Gastrocnemius medialis (tissue), 4 donors: ENCODE results near the gene SLC6A17. TPM values are rescaled to one million over a fixed set of nuclear protein-coding genes. Genes with fewer than 3 reads are reported as not detected.

ENCODE experiments used
- ATAC-seq, 2 donors: fragments of 150-250 bp; one replicate each; pipeline ENCODE4 v1.9.1; 2016
- DNase-seq, 2 donors: peaks; one replicate each; pipeline ENCODE4 v3.0.0-alpha.2; 2019
- H3K27ac ChIP-seq, 4 donors: fragments of 200-600 bp; sonication (generic); 1 replicate in 1 of 4; 2 replicates in 3 of 4; pipeline ENCODE4 v1.5.1; 2016 to 2018; ENCODE audit warnings: mild to moderate bottlenecking in 2 of 4, moderate library complexity in 1 of 4
- H3K27me3 ChIP-seq, 3 donors: fragments of 200-600 bp; sonication (generic) in 2 of 3; 1 replicate in 1 of 3; 2 replicates in 2 of 3; pipeline versions ENCODE4 v1.5.1 to v1.6.0; 2016 to 2019; ENCODE audit warnings: mild to moderate bottlenecking in 1 of 3, moderate library complexity in 1 of 3
- H3K36me3 ChIP-seq, 2 donors: fragments of 200-600 bp; sonication (generic) in 1 of 2; one replicate each; pipeline ENCODE4 v1.5.1; 2017 to 2018
- H3K4me1 ChIP-seq, 2 donors: fragments of 200-600 bp; sonication (generic) in 1 of 2; one replicate each; pipeline ENCODE4 v1.5.1; 2016 to 2017; ENCODE audit warnings: mild to moderate bottlenecking in 2 of 2
- H3K4me3 ChIP-seq, 4 donors: fragments of 200-600 bp; sonication (generic) in 3 of 4; 1 replicate in 1 of 4; 2 replicates in 3 of 4; pipeline ENCODE4 v1.5.1; 2016 to 2019; ENCODE audit warnings: mild to moderate bottlenecking in 2 of 4
- H3K9me3 ChIP-seq, 3 donors: fragments of 200-600 bp; sonication (generic) in 2 of 3; 1 replicate in 1 of 3; 2 replicates in 2 of 3; pipeline ENCODE4 v1.5.1; 2016 to 2019
- POLR2A ChIP-seq, 2 donors: fragments of 450-650 bp; IDR thresholded peaks; one replicate each; pipeline ENCODE4 v1.6.1; 2017; ENCODE audit warnings: antibody characterized with exemption in 2 of 2, mild to moderate bottlenecking in 2 of 2, moderate library complexity in 2 of 2
- in situ Hi-C, 4 donors: fragments of 200-750 bp; cut with MboI; loops; one replicate each; pipeline versions ENCODE4 v1.15.0 to v1.8.0; 2017; ENCODE audit warnings: low sequenced_read_pairs in 4 of 4
- intact Hi-C: fragments of 100-400 bp; cut with DNase I; formaldehyde crosslinking; loops from one replicate; pipeline ENCODE4 v1.15.1; 2023; ENCODE audit warnings: low total_unique reads
- total RNA-seq, 4 donors: library from RNA; depleted of rRNA; stranded (reverse); fragments of >200 nt; gene quantifications; one replicate each; pipeline versions ENCODE4 v1.1.0 to v1.2.3, GENCODE V29; 2016
- TF ChIP-seq, protein P1 (sequence below), 5 experiments: fragments of 450-650 bp in 3 of 5; fragments of 200-600 bp in 2 of 5; sonication (generic) in 2 of 5; IDR thresholded peaks in 4 of 5; conservative IDR thresholded peaks in 1 of 5; 1 replicate in 4 of 5; 2 replicates in 1 of 5; pipeline ENCODE4 v1.5.1; 2016 to 2019; ENCODE audit warnings: antibody characterized with exemption in 5 of 5, mild to moderate bottlenecking in 3 of 5, moderate library complexity in 3 of 5

SLC6A17 gene
- total RNA-seq, 4 donors from 2014 or later = 0.02 to 0.03 TPM; not detected in 2

DNA sequence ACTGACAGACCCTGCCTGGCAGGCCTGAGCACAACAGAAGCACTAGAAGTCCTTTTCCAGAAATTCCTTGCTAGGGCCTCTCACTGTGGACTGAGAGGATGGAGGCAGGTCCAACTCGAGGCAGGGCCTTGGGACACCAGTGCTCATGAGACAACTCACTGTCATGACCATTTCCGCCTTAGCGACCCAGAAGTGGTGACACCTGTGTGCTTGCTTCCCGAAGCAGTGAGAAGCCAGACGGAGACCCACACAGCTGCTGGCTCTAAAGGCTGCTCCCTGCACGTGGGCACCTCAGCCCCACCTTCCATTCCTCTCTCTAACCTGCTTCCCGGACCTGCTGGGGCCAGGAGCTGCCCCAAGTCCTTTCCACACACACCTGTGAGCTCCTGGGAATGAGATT, 92.9 kb downstream of the SLC6A17 start:
- ATAC-seq (no peak), DNase-seq (no peak)
- intact Hi-C loops = no loop called here

DNA sequence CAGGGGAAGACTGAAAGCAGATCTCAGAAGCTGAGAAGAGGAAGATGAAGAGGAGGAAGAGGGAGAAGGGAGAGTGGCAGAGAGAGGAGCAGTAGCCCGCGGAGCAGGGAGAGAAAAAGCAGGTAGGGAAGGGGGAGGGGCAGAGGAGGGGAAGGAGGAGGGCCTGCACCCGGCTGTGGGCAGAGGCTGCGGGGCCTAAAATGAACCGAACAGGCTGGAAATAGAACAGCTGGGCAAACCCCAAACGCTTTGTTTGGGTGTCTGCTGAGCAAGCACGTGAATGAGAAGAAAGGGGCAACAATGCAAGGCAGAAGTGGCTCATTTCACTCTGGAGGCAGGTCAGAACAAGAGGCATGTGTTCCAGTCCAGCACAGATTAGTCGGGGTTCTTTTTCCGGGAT, 93.3 kb downstream of the SLC6A17 start:
- ATAC-seq (no peak), DNase-seq (no peak)
- Histone ChIP-seq H3K27me3 (peaks cover 0 to 5% (median 0%) of the 10 kb centered on the region in 3 donors), H3K4me3 (no peak overlapping the region), H3K9me3 (no peaks in the 10 kb centered on the region), H3K27ac (no peak overlapping the region), H3K4me1 (peaks cover 0 to 4% of the 10 kb centered on the region in 2 donors), H3K36me3 (no peaks in the 10 kb centered on the region)
- intact Hi-C loops = no loop called here
- in situ Hi-C loops = no loop called here
- no peak for TF ChIP-seq POLR2A (IDR thresholded peaks at IDR 0.05)
- TF ChIP-seq, protein P1, sequence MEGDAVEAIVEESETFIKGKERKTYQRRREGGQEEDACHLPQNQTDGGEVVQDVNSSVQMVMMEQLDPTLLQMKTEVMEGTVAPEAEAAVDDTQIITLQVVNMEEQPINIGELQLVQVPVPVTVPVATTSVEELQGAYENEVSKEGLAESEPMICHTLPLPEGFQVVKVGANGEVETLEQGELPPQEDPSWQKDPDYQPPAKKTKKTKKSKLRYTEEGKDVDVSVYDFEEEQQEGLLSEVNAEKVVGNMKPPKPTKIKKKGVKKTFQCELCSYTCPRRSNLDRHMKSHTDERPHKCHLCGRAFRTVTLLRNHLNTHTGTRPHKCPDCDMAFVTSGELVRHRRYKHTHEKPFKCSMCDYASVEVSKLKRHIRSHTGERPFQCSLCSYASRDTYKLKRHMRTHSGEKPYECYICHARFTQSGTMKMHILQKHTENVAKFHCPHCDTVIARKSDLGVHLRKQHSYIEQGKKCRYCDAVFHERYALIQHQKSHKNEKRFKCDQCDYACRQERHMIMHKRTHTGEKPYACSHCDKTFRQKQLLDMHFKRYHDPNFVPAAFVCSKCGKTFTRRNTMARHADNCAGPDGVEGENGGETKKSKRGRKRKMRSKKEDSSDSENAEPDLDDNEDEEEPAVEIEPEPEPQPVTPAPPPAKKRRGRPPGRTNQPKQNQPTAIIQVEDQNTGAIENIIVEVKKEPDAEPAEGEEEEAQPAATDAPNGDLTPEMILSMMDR (IDR thresholded peaks at IDR 0.05 in 4 of 5, conservative IDR thresholded peaks at IDR 0.05 in 1 of 5) = no peak

More for the DNA sequence above, 92.9 kb downstream of the SLC6A17 start:
- Histone ChIP-seq H3K27me3 (peaks cover 0 to 5% (median 0%) of the 10 kb centered on the region in 3 donors), H3K4me1 (peaks cover 0 to 4% of the 10 kb centered on the region in 2 donors), H3K36me3 (no peaks in the 10 kb centered on the region), H3K27ac (no peak overlapping the region), H3K4me3 (no peak overlapping the region), H3K9me3 (no peaks in the 10 kb centered on the region)
- in situ Hi-C loops = no loop called here
- TF ChIP-seq, protein P1 (IDR thresholded peaks at IDR 0.05 in 4 of 5, conservative IDR thresholded peaks at IDR 0.05 in 1 of 5) = no peak
- TF ChIP-seq POLR2A (IDR thresholded peaks at IDR 0.05) = no peak

DNA sequence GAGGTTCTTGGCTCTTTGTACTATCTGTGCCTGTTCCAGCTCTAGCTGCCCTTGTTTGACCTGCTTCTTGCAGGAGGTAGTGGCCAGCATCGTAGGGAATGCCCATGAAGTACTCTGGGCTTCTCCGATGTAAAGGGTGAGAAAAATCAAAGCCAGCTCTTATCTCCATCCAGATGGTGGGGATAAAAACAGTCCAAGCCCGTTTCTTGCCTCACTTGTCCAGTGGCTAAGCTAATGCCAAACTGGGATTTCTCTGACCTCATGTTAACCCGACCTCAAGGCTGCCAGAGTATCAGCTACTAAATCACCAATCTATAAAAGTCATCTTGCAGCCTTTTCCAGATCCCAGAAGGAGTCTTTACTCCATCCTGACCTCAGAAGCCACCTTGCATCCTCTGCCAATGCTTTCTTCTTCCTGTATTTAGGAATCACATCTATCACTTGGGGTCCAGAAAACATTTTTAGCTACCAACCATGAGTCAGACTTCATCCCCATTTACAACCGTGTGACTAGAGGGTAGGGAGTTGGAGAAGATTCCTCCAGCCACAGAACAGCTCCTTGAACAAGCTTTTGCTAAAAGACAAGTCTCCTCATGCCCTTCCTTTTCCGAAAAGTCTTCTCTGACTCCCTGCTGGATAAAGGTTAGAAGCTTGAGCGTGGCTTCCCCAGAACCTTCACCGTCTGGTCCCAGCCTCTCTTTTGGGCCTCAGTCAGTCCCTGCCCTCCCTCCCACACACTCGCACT, 95.8 kb downstream of the SLC6A17 start:
- Histone ChIP-seq H3K4me3 (no peak overlapping the region), H3K9me3 (no peaks in the 10 kb centered on the region), H3K27me3 (peaks cover 0 to 5% (median 0%) of the 10 kb centered on the region in 3 donors), H3K27ac (no peak overlapping the region), H3K36me3 (no peaks in the 10 kb centered on the region), H3K4me1 (no peaks in the 10 kb centered on the region)
- intact Hi-C loops (no loop called here), in situ Hi-C loops (no loop called here)
- no peak for ATAC-seq
- DNase-seq = no peak
- TF ChIP-seq, protein P1 (IDR thresholded peaks at IDR 0.05 in 4 of 5, conservative IDR thresholded peaks at IDR 0.05 in 1 of 5) = no peak
- TF ChIP-seq POLR2A (IDR thresholded peaks at IDR 0.05) = no peak

DNA sequence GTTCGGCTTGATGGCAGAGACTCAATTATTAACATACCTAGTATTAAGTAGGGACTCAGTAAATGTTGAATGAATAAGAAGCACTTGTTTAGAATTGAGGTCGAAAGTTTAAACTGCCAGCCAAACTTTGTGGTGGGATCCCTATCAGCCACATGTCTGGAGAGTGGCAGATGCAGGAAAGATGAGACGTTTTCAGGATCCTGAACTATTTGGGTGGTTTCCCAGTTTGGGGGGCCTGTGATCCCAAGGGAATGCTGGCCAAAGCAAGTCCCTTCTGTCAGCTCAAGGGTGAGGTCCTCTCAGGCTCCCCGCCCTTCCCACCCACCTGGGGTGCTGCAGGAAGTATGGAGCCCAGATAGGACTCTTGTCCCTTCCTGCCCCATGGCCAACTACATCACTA, 98.5 kb downstream of the SLC6A17 start:
- no peaks in the 10 kb centered on the region for H3K4me1 ChIP-seq
- H3K27ac ChIP-seq = no peak overlapping the region
- in situ Hi-C loops = no loop called here
- no peak overlapping the region for H3K4me3 ChIP-seq
- intact Hi-C loops = no loop called here
- H3K36me3 ChIP-seq = no peaks in the 10 kb centered on the region
- DNase-seq = no peak
- peaks cover 0 to 5% (median 0%) of the 10 kb centered on the region in 3 donors for H3K27me3 ChIP-seq
- no peak for ATAC-seq
- TF ChIP-seq POLR2A (IDR thresholded peaks at IDR 0.05) = no peak
- TF ChIP-seq, protein P1 (IDR thresholded peaks at IDR 0.05 in 4 of 5, conservative IDR thresholded peaks at IDR 0.05 in 1 of 5) = no peak
- no peaks in the 10 kb centered on the region for H3K9me3 ChIP-seq
